Adrenal gland (tissue), 12 donors: ENCODE measurements around the gene WDR72. TPM values are rescaled to one million over a fixed set of nuclear protein-coding genes. Genes with fewer than 3 reads are reported as not detected.

Experiments used
- DNase-seq, 7 donors: peaks; one replicate each; pipeline ENCODE4 v3.0.0-alpha.2; 2019 to 2020
- H3K27ac ChIP-seq, 5 donors: fragments of 200-600 bp; sonication (generic) in 4 of 5; 1 replicate in 3 of 5; 2 replicates in 2 of 5; pipeline versions ENCODE4 v1.5.1 to v1.8.0; 2016 to 2020; ENCODE audit warnings: mild to moderate bottlenecking in 1 of 5
- H3K27me3 ChIP-seq: fragments of 200-600 bp; 2 replicates; pipeline ENCODE4 v1.8.0; 2021
- H3K36me3 ChIP-seq, 2 donors: fragments of 200-600 bp; replicated peaks in 1 of 2; 1 replicate in 1 of 2; 2 replicates in 1 of 2; pipeline versions ENCODE4 v1.5.1 to v1.8.0; 2018 to 2022
- H3K4me1 ChIP-seq, 2 donors: fragments of 200-600 bp; replicated peaks in 1 of 2; 1 replicate in 1 of 2; 2 replicates in 1 of 2; pipeline versions ENCODE4 v1.5.1 to v1.8.0; 2018 to 2021
- H3K4me3 ChIP-seq, 4 donors: fragments of 200-600 bp; sonication (generic) in 3 of 4; one replicate each; pipeline ENCODE4 v1.5.1; 2016 to 2018
- H3K9me3 ChIP-seq, 3 donors: fragments of 200-600 bp; sonication (generic) in 1 of 3; replicated peaks in 1 of 3; 1 replicate in 2 of 3; 2 replicates in 1 of 3; pipeline versions ENCODE4 v1.5.1 to v1.8.0; 2016 to 2021
- POLR2A ChIP-seq, 2 donors: fragments of 450-650 bp; IDR thresholded peaks; one replicate each; pipeline ENCODE4 v1.6.1; 2017; ENCODE audit warnings: antibody characterized with exemption in 2 of 2, mild to moderate bottlenecking in 2 of 2, moderate library complexity in 1 of 2
- WGBS, 4 donors: extraction: QIAGEN DNeasy Blood & Tissue Kit in 2 of 4; methylation state at CpG; one replicate each; pipeline versions ENCODE4 v1.1.5 to v1.1.7; 2013 to 2017; 5-methylcytosine and 5-hydroxymethylcytosine counted together
- intact Hi-C, 2 donors: fragments of 100-400 bp; cut with DNase I; formaldehyde crosslinking; loops; one replicate each; pipeline versions ENCODE4 v1.14.1 to v1.15.0; 2022 to 2023
- polyA plus RNA-seq, 3 donors: library from polyadenylated mRNA; stranded (reverse); fragments of 200-250 nt in 2 of 3; fragments of 350-450 nt in 1 of 3; fragmentation: Illumina TruSeq in 1 of 3; extraction: RNeasy Lipid Tissue Mini Kit (QIAGEN cat#74804) in 1 of 3; gene quantifications; one replicate each; pipeline ENCODE4 v1.2.3, GENCODE V29; 2013 to 2014
- total RNA-seq, 9 donors: library from RNA; depleted of rRNA in 4 of 9; stranded (reverse); fragments of >200 nt in 4 of 9; fragments of 120-200 nt in 1 of 9; fragmentation: NEBNext Ultra II Directional in 1 of 9; extraction: Animal tissue kit (Norgen Biotek cat#: 25700) in 1 of 9; gene quantifications; one replicate each; pipeline versions ENCODE4 v1.1.0 to v1.2.4, GENCODE V29; 2013 to 2023
- TF ChIP-seq, protein P1 (sequence below), 6 experiments: fragments of 450-650 bp in 4 of 6; fragments of 200-600 bp in 2 of 6; sonication (generic) in 1 of 6; IDR thresholded peaks; 1 replicate in 5 of 6; 2 replicates in 1 of 6; pipeline versions ENCODE4 v1.5.1 to v1.8.0; 2016 to 2021; ENCODE audit warnings: antibody characterized with exemption in 6 of 6, mild to moderate bottlenecking in 2 of 6, moderate library complexity in 1 of 6
- donor health status: healthy with polysubstance abuse.
- donor health status: Bipolar disorder and iron deficiency.
- donor health status: DM: yes; HTN: yes; CAD: no.
- donor health status: DM: no; HTN: no; CAD: no.
- donor health status: DM: no; HTN: no; CAD: no.
- donor health status: DM: yes; HTN: yes; CAD: no.

Gene WDR72
- total and polyA plus RNA-seq, 12 donors: 0.06 to 0.35 (median 0.12) TPM; not detected in 8

DNA sequence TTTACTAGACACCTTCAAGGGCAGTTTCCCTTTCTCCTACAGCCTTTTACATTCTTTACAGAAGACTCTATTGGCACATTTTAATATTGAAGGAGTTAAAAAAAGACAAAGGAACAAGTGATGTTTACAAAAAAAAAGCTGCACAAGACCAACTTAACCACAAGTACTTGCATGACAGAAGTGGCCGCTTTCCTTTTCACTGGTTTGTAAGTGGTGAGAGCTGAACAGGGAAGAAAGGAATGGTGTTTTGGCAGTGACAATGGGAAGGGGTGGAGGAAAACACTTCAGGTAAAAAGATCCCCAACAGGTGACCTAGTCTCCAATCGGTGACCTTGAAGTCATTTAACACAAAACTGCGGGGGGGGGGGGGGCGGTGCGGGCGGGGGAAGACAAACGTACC, 1.1 kb downstream of the WDR72 start:
- Histone ChIP-seq H3K4me3 (no peak overlapping the region), H3K4me1 (no peaks in the 10 kb centered on the region), H3K36me3 (no peaks in the 10 kb centered on the region), H3K27ac (no peak overlapping the region), H3K27me3 (peaks cover 20% of the 10 kb centered on the region), H3K9me3 (no peaks in the 10 kb centered on the region)
- intact Hi-C loops: no loop called here
- 16 to 28% (median 26%) methylated on average over 4 to 7 of the region's 7 CpGs for WGBS, 4 donors
- TF ChIP-seq, protein P1, sequence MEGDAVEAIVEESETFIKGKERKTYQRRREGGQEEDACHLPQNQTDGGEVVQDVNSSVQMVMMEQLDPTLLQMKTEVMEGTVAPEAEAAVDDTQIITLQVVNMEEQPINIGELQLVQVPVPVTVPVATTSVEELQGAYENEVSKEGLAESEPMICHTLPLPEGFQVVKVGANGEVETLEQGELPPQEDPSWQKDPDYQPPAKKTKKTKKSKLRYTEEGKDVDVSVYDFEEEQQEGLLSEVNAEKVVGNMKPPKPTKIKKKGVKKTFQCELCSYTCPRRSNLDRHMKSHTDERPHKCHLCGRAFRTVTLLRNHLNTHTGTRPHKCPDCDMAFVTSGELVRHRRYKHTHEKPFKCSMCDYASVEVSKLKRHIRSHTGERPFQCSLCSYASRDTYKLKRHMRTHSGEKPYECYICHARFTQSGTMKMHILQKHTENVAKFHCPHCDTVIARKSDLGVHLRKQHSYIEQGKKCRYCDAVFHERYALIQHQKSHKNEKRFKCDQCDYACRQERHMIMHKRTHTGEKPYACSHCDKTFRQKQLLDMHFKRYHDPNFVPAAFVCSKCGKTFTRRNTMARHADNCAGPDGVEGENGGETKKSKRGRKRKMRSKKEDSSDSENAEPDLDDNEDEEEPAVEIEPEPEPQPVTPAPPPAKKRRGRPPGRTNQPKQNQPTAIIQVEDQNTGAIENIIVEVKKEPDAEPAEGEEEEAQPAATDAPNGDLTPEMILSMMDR (IDR thresholded peaks at IDR 0.05): no peak
- TF ChIP-seq POLR2A (IDR thresholded peaks at IDR 0.05): no peak
- DNase-seq: no peak

DNA sequence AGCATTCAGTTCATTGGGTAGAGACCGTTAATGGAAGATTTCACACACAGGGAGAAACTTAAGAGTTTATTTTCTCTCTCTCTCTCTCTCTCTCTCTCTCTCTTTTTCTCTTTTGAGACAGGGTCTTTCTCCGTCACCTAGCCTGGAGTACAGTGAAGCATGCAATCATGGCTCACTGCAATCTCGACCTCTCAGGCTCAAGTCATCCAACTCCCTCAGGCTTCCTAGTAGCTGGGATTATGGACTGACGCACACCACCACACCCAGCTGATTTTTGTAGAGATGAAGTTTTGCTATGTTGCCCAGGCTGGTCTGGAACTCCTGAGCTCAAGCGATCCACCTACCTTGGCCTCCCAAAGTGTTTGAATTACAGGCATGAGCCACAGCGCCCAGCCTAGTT, 1.6 kb downstream of the WDR72 start:
- Histone ChIP-seq H3K4me1 (no peaks in the 10 kb centered on the region), H3K27me3 (peaks cover 20% of the 10 kb centered on the region), H3K4me3 (no peak overlapping the region), H3K27ac (no peak overlapping the region), H3K36me3 (no peaks in the 10 kb centered on the region), H3K9me3 (no peaks in the 10 kb centered on the region)
- TF ChIP-seq, protein P1 (IDR thresholded peaks at IDR 0.05): no peak
- TF ChIP-seq POLR2A (IDR thresholded peaks at IDR 0.05): no peak
- intact Hi-C loops: no loop called here
- no peak for DNase-seq
- 84 to 90% (median 86%) methylated on average over 6 of the region's 6 CpGs for WGBS, 4 donors

DNA sequence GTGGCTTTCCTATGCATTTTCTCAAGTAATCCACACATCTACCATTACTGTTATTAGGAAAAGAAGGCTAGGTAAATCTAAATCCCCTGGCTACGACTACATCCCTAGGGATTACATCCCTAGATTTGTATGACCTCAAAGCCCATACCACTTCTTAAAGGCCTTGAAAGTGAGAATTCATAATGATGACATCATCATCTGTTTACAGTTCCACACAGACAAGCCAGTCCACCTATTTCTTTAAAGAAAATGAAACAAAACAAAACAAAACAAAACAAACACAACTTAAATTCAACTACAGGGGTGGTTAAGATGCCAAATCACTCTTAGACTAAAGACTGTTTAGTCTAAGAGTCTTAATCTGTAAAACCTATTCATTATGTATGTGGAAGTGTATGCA, 5.7 kb downstream of the WDR72 start:
- peaks cover 1% of the 10 kb centered on the region for H3K27me3 ChIP-seq
- TF ChIP-seq POLR2A (IDR thresholded peaks at IDR 0.05): no peak
- TF ChIP-seq, protein P1 (IDR thresholded peaks at IDR 0.05): no peak
- no peaks in the 10 kb centered on the region for H3K9me3 ChIP-seq
- intact Hi-C loops: no loop called here
- no peak overlapping the region for H3K27ac ChIP-seq
- no peak for DNase-seq
- WGBS, 4 donors: 55 to 75% (median 67%) methylated on average over 1 of the region's 1 CpG
- no peaks in the 10 kb centered on the region for H3K36me3 ChIP-seq
- no peak overlapping the region for H3K4me3 ChIP-seq
- no peaks in the 10 kb centered on the region for H3K4me1 ChIP-seq

DNA sequence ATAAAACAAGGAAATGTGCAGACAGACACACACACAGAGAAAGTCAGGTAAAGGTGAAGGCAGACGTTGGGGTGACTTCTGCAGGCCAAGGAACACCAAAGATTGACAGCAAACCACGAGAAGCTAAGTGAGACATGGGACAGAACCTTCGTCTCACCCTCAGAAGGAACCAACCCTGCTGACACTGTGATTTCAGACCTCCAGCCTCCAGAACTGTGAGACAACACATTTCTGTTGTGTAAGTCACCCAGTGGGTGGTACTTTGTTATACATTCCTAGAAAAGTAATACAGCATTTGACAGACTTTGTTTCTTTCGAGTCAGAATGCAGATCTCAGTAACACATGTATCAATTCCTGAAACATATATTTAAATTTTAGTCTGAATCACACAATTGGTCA, 7.1 kb downstream of the WDR72 start:
- Histone ChIP-seq H3K4me3 (no peak overlapping the region), H3K4me1 (no peaks in the 10 kb centered on the region), H3K27me3 (no peaks in the 10 kb centered on the region), H3K9me3 (no peaks in the 10 kb centered on the region), H3K27ac (no peak overlapping the region), H3K36me3 (no peaks in the 10 kb centered on the region)
- TF ChIP-seq, protein P1 (IDR thresholded peaks at IDR 0.05): no peak
- TF ChIP-seq POLR2A (IDR thresholded peaks at IDR 0.05): no peak
- DNase-seq: no peak
- intact Hi-C loops: no loop called here
- WGBS, 4 donors: 65 to 75% (median 73%) methylated on average over 4 of the region's 4 CpGs
